ENCODE measurements around the gene UFSP2.

The UFSP2 gene

DNA sequence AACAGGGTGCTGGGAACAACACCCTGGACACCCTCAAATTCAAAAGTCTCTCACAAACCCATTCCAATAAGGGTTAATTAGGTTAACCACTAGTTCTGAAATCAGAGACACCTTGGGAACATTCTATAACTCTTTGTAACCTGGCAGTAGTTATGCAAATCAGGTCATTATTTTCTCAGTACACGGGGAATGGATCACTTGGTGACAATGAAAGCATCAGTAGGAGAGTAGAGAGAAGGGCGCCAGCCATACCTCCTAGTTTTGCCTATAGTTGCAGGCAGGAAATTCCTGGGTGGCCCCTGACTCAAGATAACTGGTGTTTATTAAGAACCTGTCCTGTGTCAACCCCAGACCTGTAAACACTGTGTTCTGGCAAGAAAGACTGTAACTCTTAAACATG, 43.2 kb upstream of the UFSP2 start:
- peak overlapping the region; percentile 80 for H3K27ac ChIP-seq (ENCODE audit: low read depth, low read length)
- H3K4me3 ChIP-seq (ENCODE audit: insufficient read depth, low read length, poor library complexity, severe bottlenecking): peak overlapping the region; percentile 66
- no peak for TF ChIP-seq CTCF (IDR thresholded peaks at IDR 0.05; ENCODE audit: insufficient read depth, low read length, poor library complexity, severe bottlenecking)
- TF ChIP-seq EZH2phosphoT487 (conservative IDR thresholded peaks at IDR 0.05; ENCODE audit: low read length): no peak
- H3K27me3 ChIP-seq (ENCODE audit: low read length): no peaks in the 10 kb centered on the region
- peaks cover 5% of the 10 kb centered on the region; the same call in 1 of the 2 replicates for H3K36me3 ChIP-seq (ENCODE audit: low read length)
- H3K9me2 ChIP-seq (replicated peaks; ENCODE audit: insufficient read depth, low read length): no peaks in the 10 kb centered on the region
- H3K79me2 ChIP-seq (ENCODE audit: insufficient read depth, low read length): peaks cover 49% of the 10 kb centered on the region
- no peaks in the 10 kb centered on the region for H3K9me3 ChIP-seq (ENCODE audit: insufficient read depth, low read length)
- peak overlapping the region; percentile 64 for H3K9ac ChIP-seq (ENCODE audit: low read length)
- peak overlapping the region; percentile 97 for H3K4me2 ChIP-seq (ENCODE audit: low read depth, low read length, poor library complexity, severe bottlenecking)
- H2AFZ ChIP-seq (ENCODE audit: low read depth, low read length, severe bottlenecking): no peak overlapping the region
- H4K20me1 ChIP-seq (ENCODE audit: low read depth, low read length): no peaks in the 10 kb centered on the region
- H3F3A ChIP-seq (ENCODE audit: insufficient read depth): peaks cover 34% of the 10 kb centered on the region

DNA sequence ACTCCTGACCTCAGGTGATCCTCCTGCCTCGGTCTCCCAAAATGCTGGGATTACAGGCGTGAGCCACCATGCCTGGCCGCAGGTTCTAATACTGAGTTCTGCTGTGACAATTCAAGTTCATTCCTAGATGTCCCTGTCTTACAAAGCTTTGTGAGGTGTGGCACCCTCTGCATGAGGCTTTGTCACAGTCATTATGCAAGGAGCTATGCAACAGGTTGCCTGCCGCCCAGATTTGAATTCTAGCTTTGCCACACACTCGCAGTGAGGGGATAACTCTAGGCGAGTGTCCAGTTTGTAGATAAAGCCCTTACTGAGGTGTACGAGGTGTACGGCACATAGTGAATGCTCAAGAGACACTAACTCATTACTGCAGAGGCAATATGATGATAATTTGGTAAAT, 42.2 kb upstream of the UFSP2 start:
- Histone ChIP-seq H3K9ac (ENCODE audit: low read length) (no peak overlapping the region), H3F3A (ENCODE audit: insufficient read depth) (peaks cover 24% of the 10 kb centered on the region), H3K4me3 (ENCODE audit: insufficient read depth, low read length, poor library complexity, severe bottlenecking) (no peak overlapping the region), H3K27me3 (ENCODE audit: low read length) (no peaks in the 10 kb centered on the region), H3K4me2 (ENCODE audit: low read depth, low read length, poor library complexity, severe bottlenecking) (no peak overlapping the region), H4K20me1 (ENCODE audit: low read depth, low read length) (no peaks in the 10 kb centered on the region), H3K36me3 (ENCODE audit: low read length) (peaks cover 8% of the 10 kb centered on the region), H3K9me3 (ENCODE audit: insufficient read depth, low read length) (no peaks in the 10 kb centered on the region), H3K9me2 (replicated peaks; ENCODE audit: insufficient read depth, low read length) (no peaks in the 10 kb centered on the region), H3K79me2 (ENCODE audit: insufficient read depth, low read length) (peaks cover 49% of the 10 kb centered on the region), H2AFZ (ENCODE audit: low read depth, low read length, severe bottlenecking) (no peak overlapping the region), H3K27ac (ENCODE audit: low read depth, low read length) (no peak overlapping the region)
- no peak for TF ChIP-seq CTCF (IDR thresholded peaks at IDR 0.05; ENCODE audit: insufficient read depth, low read length, poor library complexity, severe bottlenecking)
- TF ChIP-seq EZH2phosphoT487 (conservative IDR thresholded peaks at IDR 0.05; ENCODE audit: low read length): no peak

DNA sequence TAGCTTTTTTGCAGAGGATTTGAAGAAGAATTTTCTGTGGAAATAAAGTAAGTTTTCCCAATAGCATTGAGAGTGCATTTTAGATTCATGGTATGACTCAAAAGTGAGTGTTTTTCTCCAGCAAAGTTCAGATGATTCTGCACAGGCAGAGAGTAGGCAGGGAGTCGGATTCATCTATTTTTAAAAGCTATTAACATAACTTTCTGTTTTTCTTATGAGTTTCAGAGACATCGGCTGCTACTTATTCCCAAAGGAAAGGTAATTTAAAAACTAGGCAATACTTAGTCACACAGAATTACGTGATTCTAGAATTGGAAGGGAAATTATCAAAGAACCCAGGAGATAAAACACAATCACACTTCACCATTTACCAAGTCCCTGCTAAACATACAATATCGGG, 41.3 kb upstream of the UFSP2 start:
- no peak overlapping the region for H2AFZ ChIP-seq (ENCODE audit: low read depth, low read length, severe bottlenecking)
- no peak overlapping the region for H3K4me2 ChIP-seq (ENCODE audit: low read depth, low read length, poor library complexity, severe bottlenecking)
- H3K9ac ChIP-seq (ENCODE audit: low read length): no peak overlapping the region
- no peak overlapping the region for H3K27ac ChIP-seq (ENCODE audit: low read depth, low read length)
- no peaks in the 10 kb centered on the region for H3K9me2 ChIP-seq (replicated peaks; ENCODE audit: insufficient read depth, low read length)
- H3K4me3 ChIP-seq (ENCODE audit: insufficient read depth, low read length, poor library complexity, severe bottlenecking): no peak overlapping the region
- TF ChIP-seq CTCF (IDR thresholded peaks at IDR 0.05; ENCODE audit: insufficient read depth, low read length, poor library complexity, severe bottlenecking) (no peak), EZH2phosphoT487 (conservative IDR thresholded peaks at IDR 0.05; ENCODE audit: low read length) (no peak)
- no peaks in the 10 kb centered on the region for H4K20me1 ChIP-seq (ENCODE audit: low read depth, low read length)
- no peaks in the 10 kb centered on the region for H3K27me3 ChIP-seq (ENCODE audit: low read length)
- peaks cover 15% of the 10 kb centered on the region for H3F3A ChIP-seq (ENCODE audit: insufficient read depth)
- peaks cover 14% of the 10 kb centered on the region for H3K36me3 ChIP-seq (ENCODE audit: low read length)
- peaks cover 48% of the 10 kb centered on the region for H3K79me2 ChIP-seq (ENCODE audit: insufficient read depth, low read length)
- H3K9me3 ChIP-seq (ENCODE audit: insufficient read depth, low read length): no peaks in the 10 kb centered on the region

All from SU-DHL-6 (cell line).